CD8-positive, alpha-beta memory T cell (primary cell): ENCODE data around the gene SERINC2. TPM values are rescaled to one million over a fixed set of nuclear protein-coding genes. Genes with fewer than 3 reads are reported as not detected.

Source experiments
- CTCF ChIA-PET: fragments of 350-600 bp; sonication (Branson Sonifier 250); formaldehyde crosslinking; loops from one replicate; lab custom pipeline; 2021; ENCODE audit warnings: antibody characterized with exemption; lab: Charles Lee
- POLR2A ChIA-PET: fragments of 350-600 bp; sonication (Branson Sonifier 250); formaldehyde crosslinking; loops from one replicate; lab custom pipeline; 2021; ENCODE audit warnings: antibody characterized with exemption; lab: Charles Lee
- DNase-seq, 5 donors: peaks; one replicate each; pipeline versions ENCODE4 v3.0.0 to v3.0.0-alpha.2; 2020 to 2022; ENCODE audit warnings: mixed read lengths in 1 of 5
- H3K27ac ChIP-seq: one replicate; pipeline ENCODE4 v1.7.0; 2013; ENCODE audit warnings: low read depth, mild to moderate bottlenecking, low read length, moderate library complexity
- H3K27me3 ChIP-seq: 2 replicates; pipeline ENCODE4 v1.7.0; 2013; ENCODE audit warnings: low read length, mild to moderate bottlenecking; ENCODE audit not compliant: insufficient read depth, poor library complexity, severe bottlenecking
- H3K36me3 ChIP-seq: 2 replicates; pipeline ENCODE4 v1.7.0; 2013; ENCODE audit warnings: mild to moderate bottlenecking, low read length, moderate library complexity; ENCODE audit not compliant: insufficient read depth
- H3K4me1 ChIP-seq: 2 replicates; pipeline ENCODE4 v1.7.0; 2013; ENCODE audit warnings: mild to moderate bottlenecking, low read length, moderate library complexity; ENCODE audit not compliant: insufficient read depth
- H3K4me3 ChIP-seq: 2 replicates; pipeline ENCODE4 v1.7.0; 2013; ENCODE audit warnings: mild to moderate bottlenecking, low read length
- H3K9me3 ChIP-seq: 2 replicates; pipeline ENCODE4 v1.7.0; 2013; ENCODE audit warnings: mild to moderate bottlenecking, low read length
- H3K27ac Mint-ChIP-seq, 8 donors: one replicate each; pipeline ENCODE4 v1.8.0; 2020 to 2021; ENCODE audit warnings: mixed read lengths in 8 of 8, mild to moderate bottlenecking in 6 of 8, inconsistent platforms in 3 of 8, moderate library complexity in 3 of 8
- H3K27me3 Mint-ChIP-seq, 2 donors: one replicate each; pipeline ENCODE4 v1.8.0; 2020 to 2021; ENCODE audit warnings: mixed read lengths in 2 of 2, mild to moderate bottlenecking in 1 of 2, moderate library complexity in 1 of 2
- H3K36me3 Mint-ChIP-seq, 3 donors: one replicate each; pipeline ENCODE4 v1.8.0; 2020 to 2021; ENCODE audit warnings: mixed read lengths in 3 of 3, inconsistent platforms in 1 of 3, mild to moderate bottlenecking in 1 of 3
- H3K4me1 Mint-ChIP-seq, 3 donors: one replicate each; pipeline ENCODE4 v1.8.0; 2020 to 2021; ENCODE audit warnings: mixed read lengths in 3 of 3, inconsistent platforms in 1 of 3, mild to moderate bottlenecking in 1 of 3
- H3K4me3 Mint-ChIP-seq, 7 donors: one replicate each; pipeline ENCODE4 v1.8.0; 2020 to 2021; ENCODE audit warnings: mixed read lengths in 7 of 7, mild to moderate bottlenecking in 6 of 7, moderate library complexity in 4 of 7, inconsistent platforms in 2 of 7
- H3K9me3 Mint-ChIP-seq, 5 donors: one replicate each; pipeline ENCODE4 v1.8.0; 2020 to 2022; ENCODE audit warnings: mixed read lengths in 5 of 5, mild to moderate bottlenecking in 3 of 5, moderate library complexity in 2 of 5, inconsistent platforms in 1 of 5
- polyA plus RNA-seq: library from polyadenylated mRNA; unstranded; fragments of 300-500 nt; fragmentation: Illumina TruSeq; gene quantifications from one replicate; pipeline ENCODE4 v1.2.3, GENCODE V29; 2021
- total RNA-seq, 2 experiments: library from RNA; stranded (reverse); gene quantifications; one replicate each; pipeline ENCODE4 v1.2.3, GENCODE V29; 2021

SERINC2 gene
- total and polyA plus RNA-seq, 3 experiments from 2014 or later, result 0.11 to 0.31 TPM; not detected in 1

DNA sequence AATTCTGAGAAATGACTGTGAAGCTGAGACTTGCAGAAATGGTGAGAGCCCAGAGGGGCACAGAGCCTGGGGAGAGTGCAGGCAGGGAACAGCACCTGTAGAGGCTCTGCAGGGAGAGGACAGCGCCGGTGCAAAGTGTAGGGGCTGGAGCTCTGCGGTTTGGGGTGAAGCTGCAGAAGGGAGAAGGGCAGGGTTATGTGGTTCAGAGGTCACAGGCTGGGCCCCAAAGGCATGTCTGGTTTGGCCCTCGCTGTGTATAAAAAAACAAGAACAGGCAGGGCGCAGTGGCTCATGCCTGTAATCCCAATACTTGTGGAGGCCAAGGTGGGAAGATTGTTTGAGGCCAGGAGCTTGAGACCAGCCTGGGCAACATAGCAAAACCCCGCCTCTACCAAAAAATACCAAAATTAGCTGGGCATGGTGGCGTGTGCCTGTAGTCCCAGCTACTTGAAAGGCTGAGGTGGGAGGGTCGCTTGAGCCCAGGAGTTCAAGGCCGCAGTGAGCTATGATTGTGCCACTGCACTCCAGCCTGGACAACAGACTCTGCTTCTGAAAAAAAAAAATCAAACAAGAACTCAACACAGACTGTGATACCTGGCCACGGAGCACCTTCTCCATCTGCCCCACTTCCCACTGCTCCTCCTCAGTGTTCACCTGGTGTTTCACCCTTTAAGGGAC lies 29.1 kb downstream of the SERINC2 start:
- no peak overlapping the region for H3K27ac ChIP-seq
- DNase-seq, result no peak
- H3K4me3 ChIP-seq, result no peak overlapping the region
- H3K4me1 ChIP-seq, result no peaks in the 10 kb centered on the region
- H3K9me3 ChIP-seq, result no peaks in the 10 kb centered on the region
- Mint-ChIP-seq H3K4me3 (no peak overlapping the region), H3K9me3 (peaks cover 0 to 5% (median 3%) of the 10 kb centered on the region in 5 donors), H3K4me1 (no peaks in the 10 kb centered on the region), H3K27me3 (peaks cover 4 to 11% of the 10 kb centered on the region in 2 donors), H3K27ac (peak overlapping the region in 1 of 8 donors; percentile 65), H3K36me3 (peaks cover 0 to 6% (median 2%) of the 10 kb centered on the region in 3 donors)
- no peaks in the 10 kb centered on the region for H3K27me3 ChIP-seq
- no peaks in the 10 kb centered on the region for H3K36me3 ChIP-seq
- POLR2A ChIA-PET, result no interaction called here
- CTCF ChIA-PET, result no interaction called here

DNA sequence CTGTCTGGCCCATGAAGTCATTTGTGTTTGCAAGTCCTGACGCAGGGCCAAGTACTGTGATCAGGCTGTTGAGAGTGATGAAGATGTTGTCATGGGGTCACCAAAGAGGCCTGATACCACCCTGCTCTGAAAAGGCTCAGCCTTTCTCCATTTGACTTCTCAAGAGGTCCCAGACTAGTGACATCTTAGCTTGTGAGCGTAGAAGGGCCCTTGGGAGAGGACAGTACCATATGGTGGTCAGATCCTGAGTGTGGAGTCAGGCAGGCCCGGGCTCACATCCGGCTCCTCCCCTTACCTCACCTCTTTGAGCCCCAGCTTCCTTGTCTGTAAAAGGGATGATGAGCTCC lies 29.6 kb downstream of the SERINC2 start:
- H3K27ac Mint-ChIP-seq, result no peak overlapping the region
- Histone ChIP-seq H3K4me1 (no peaks in the 10 kb centered on the region), H3K27me3 (no peaks in the 10 kb centered on the region), H3K36me3 (no peaks in the 10 kb centered on the region), H3K4me3 (no peak overlapping the region), H3K9me3 (no peaks in the 10 kb centered on the region), H3K27ac (no peak overlapping the region)
- H3K27me3 Mint-ChIP-seq, result peaks cover 6 to 13% of the 10 kb centered on the region in 2 donors
- DNase-seq, result no peak
- no peaks in the 10 kb centered on the region for H3K4me1 Mint-ChIP-seq
- peaks cover 0 to 5% (median 3%) of the 10 kb centered on the region in 5 donors for H3K9me3 Mint-ChIP-seq
- H3K36me3 Mint-ChIP-seq, result peaks cover 0 to 6% (median 2%) of the 10 kb centered on the region in 3 donors
- ChIA-PET POLR2A (no interaction called here), CTCF (no interaction called here)
- H3K4me3 Mint-ChIP-seq, result no peak overlapping the region

DNA sequence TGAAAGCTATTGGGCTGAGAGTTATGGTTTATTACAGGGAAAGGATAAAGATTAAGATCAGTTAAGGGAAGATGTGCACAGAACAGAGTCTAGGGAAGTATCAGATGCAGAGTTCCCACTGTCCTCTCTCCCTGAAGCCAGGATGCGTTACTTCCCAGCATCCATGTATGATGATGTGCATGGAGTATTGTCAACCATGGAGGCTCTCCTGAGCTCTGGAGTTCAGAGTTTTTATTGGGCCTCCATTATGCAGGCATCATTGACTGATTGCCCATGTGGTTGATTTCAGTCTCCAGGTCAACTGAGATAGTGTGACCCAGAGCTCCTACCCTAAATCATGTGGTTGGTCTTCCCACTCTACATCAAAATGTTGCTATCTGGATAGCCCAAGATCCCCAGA lies 30.7 kb downstream of the SERINC2 start:
- Histone ChIP-seq H3K36me3 (no peaks in the 10 kb centered on the region), H3K9me3 (no peaks in the 10 kb centered on the region), H3K27ac (no peak overlapping the region), H3K4me1 (no peaks in the 10 kb centered on the region), H3K4me3 (no peak overlapping the region), H3K27me3 (no peaks in the 10 kb centered on the region)
- H3K4me1 Mint-ChIP-seq, result no peaks in the 10 kb centered on the region
- ChIA-PET CTCF (no interaction called here), POLR2A (no interaction called here)
- no peak for DNase-seq
- H3K4me3 Mint-ChIP-seq, result no peak overlapping the region
- H3K36me3 Mint-ChIP-seq, result peaks cover 0 to 6% (median 2%) of the 10 kb centered on the region in 3 donors
- H3K27me3 Mint-ChIP-seq, result peaks cover 8 to 21% of the 10 kb centered on the region in 2 donors
- H3K27ac Mint-ChIP-seq, result no peak overlapping the region
- H3K9me3 Mint-ChIP-seq, result peaks cover 0 to 5% (median 3%) of the 10 kb centered on the region in 5 donors

DNA sequence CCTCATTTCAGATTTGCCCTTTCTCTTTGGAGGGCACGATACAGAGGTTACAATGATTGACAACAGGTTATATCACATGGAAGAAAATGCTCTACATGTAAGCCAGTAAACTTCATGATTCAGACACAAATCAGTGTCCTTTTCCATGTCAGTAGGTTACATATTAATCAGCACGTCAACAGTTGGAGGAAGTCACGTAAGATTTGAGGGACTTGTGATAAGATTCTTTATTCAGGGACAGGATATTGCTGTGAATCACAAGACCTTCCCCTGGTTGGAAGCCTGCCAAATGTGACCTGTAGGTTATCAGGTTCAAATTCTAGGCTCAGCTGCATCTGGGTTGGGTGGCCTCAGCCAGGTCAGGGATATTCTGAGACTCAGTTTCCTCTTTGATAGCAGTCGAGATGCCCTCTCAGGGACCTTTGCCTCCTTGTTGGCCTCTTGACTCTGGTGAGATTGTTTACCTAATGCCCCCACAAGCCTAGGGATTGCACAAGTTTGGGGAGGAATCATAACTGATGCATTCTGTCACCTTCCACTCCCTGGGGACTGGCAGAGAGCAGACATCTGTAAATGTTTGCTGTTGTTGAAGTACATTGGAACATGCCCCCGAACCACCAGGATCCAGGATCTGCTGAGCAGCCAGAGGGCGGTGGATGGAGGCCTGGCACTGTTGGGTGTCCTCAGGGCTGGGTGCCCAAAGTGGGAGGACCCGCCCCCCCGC lies 31.9 kb downstream of the SERINC2 start:
- Histone ChIP-seq H3K4me3 (no peak overlapping the region), H3K36me3 (no peaks in the 10 kb centered on the region), H3K4me1 (no peaks in the 10 kb centered on the region), H3K27me3 (no peaks in the 10 kb centered on the region), H3K9me3 (no peaks in the 10 kb centered on the region), H3K27ac (no peak overlapping the region)
- Mint-ChIP-seq H3K4me1 (no peaks in the 10 kb centered on the region), H3K9me3 (peaks cover 0 to 5% (median 3%) of the 10 kb centered on the region in 5 donors), H3K27me3 (peaks cover 8 to 31% of the 10 kb centered on the region in 2 donors), H3K27ac (no peak overlapping the region), H3K4me3 (no peak overlapping the region), H3K36me3 (peaks cover 0 to 6% (median 2%) of the 10 kb centered on the region in 3 donors)
- POLR2A ChIA-PET, result no interaction called here
- no peak for DNase-seq
- CTCF ChIA-PET, result no interaction called here

DNA sequence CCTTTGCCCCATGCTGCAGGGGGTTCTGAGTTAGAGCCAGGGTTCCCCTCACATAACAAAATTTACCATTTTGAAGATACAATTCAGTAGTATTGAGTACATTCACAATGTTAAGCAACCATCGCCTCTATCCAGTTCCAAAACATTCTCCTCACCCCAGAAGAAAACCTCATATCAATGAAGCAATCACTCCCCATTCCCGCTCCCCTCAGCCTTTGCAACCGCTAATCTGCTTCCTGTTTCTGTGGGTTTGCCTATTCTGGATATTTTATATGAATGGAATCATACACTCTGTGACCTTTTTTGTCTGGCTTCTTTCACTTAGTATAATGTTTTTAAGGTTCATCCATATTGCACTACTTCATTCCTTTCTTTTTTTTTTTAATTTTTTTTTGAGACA lies 32.9 kb downstream of the SERINC2 start:
- Histone ChIP-seq H3K36me3 (no peaks in the 10 kb centered on the region), H3K4me3 (no peak overlapping the region), H3K4me1 (no peaks in the 10 kb centered on the region), H3K9me3 (no peaks in the 10 kb centered on the region), H3K27ac (no peak overlapping the region), H3K27me3 (no peaks in the 10 kb centered on the region)
- ChIA-PET CTCF (no interaction called here), POLR2A (no interaction called here)
- H3K27ac Mint-ChIP-seq, result peak overlapping the region in 1 of 8 donors; percentile 17
- H3K36me3 Mint-ChIP-seq, result peaks cover 0 to 6% (median 2%) of the 10 kb centered on the region in 3 donors
- H3K27me3 Mint-ChIP-seq, result peaks cover 8 to 41% of the 10 kb centered on the region in 2 donors
- H3K4me3 Mint-ChIP-seq, result no peak overlapping the region
- DNase-seq, result no peak
- H3K4me1 Mint-ChIP-seq, result no peaks in the 10 kb centered on the region
- H3K9me3 Mint-ChIP-seq, result peaks cover under 1 to 8% (median 3%) of the 10 kb centered on the region in 5 donors

DNA sequence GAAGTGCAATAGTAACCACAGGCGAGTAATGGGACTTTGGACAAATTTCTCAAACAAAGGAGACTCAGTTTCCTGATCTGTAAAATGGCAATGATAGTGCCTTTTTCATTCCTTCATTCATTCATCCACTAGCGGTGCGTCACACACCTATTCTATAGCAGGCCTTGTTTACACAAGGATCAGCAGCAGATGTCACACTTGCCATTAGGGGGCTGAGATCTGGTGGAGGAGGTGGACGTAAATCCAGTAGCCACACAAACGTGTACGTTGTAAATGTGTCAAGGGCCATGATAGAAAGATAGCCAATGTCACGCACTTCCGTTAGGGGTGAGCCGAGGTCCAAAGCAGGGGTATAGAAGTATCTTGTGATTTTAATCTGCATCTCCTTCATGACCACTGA lies 34.2 kb downstream of the SERINC2 start:
- no peaks in the 10 kb centered on the region for H3K4me1 ChIP-seq
- H3K4me3 ChIP-seq, result no peak overlapping the region
- Mint-ChIP-seq H3K27me3 (peaks cover 11 to 50% of the 10 kb centered on the region in 2 donors), H3K4me3 (no peak overlapping the region), H3K4me1 (no peaks in the 10 kb centered on the region), H3K9me3 (peaks cover 9 to 16% (median 13%) of the 10 kb centered on the region in 5 donors), H3K27ac (no peak overlapping the region), H3K36me3 (peaks cover 0 to 6% (median 2%) of the 10 kb centered on the region in 3 donors)
- H3K9me3 ChIP-seq, result no peaks in the 10 kb centered on the region
- no peak overlapping the region for H3K27ac ChIP-seq
- CTCF ChIA-PET, result no interaction called here
- H3K36me3 ChIP-seq, result no peaks in the 10 kb centered on the region
- no peak for DNase-seq
- POLR2A ChIA-PET, result no interaction called here
- H3K27me3 ChIP-seq, result no peaks in the 10 kb centered on the region

DNA sequence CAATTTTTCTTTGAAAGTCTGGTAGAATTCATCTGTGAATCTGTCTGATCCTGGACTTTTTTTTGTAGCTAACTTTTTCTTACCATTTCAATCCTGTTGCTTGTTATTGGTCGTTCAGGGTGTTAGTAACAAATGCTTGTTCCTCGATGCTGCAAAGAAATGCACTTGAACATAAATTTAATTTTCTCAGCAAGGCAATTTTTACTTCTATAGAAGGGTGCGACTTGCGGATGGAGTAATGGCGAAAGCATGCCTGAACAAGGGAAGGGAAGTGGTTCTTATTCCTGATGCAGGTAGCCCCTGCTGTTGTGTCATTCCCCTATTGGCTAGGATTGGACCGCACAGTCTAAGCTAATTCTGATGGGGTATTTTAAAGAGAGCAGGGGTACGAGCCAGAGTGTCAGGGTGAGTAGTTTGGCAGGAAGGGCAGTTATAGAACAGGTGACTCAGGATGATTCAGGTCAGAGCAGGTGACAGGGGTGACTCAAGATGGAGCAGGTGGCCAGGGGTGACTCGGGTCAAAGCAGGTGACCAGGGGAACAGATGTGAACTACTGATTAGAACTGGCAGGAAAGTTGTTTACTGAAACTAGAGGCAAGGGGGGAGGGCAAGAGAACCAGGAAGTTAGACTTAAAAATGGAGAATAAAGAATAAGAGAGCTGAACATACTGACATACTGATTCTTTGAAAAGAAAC lies 40.5 kb downstream of the SERINC2 start:
- Histone ChIP-seq H3K36me3 (no peaks in the 10 kb centered on the region), H3K4me3 (no peak overlapping the region), H3K4me1 (no peaks in the 10 kb centered on the region), H3K27ac (no peak overlapping the region), H3K27me3 (peaks cover 4% of the 10 kb centered on the region), H3K9me3 (peaks cover 6% of the 10 kb centered on the region)
- Mint-ChIP-seq H3K27me3 (peaks cover 26 to 76% of the 10 kb centered on the region in 2 donors), H3K4me3 (no peak overlapping the region), H3K9me3 (peaks cover 44 to 66% (median 56%) of the 10 kb centered on the region in 5 donors), H3K36me3 (peaks cover 0 to 14% (median 3%) of the 10 kb centered on the region in 3 donors), H3K4me1 (no peaks in the 10 kb centered on the region), H3K27ac (no peak overlapping the region)
- DNase-seq, result no peak
- POLR2A ChIA-PET, result no interaction called here
- CTCF ChIA-PET, result no interaction called here
